Heart right ventricle (tissue), 16 donors: ENCODE measurements around the gene SGK2. TPM values are rescaled to one million over a fixed set of nuclear protein-coding genes. Genes with fewer than 3 reads are reported as not detected.
A peak's percentile ranks its signal among the peaks of the same experiment; 100 is the strongest.

ENCODE experiments used
- ATAC-seq, 8 donors: fragments of 200-7000 bp; cut with Tn5 transposase; one replicate each; pipeline ENCODE4 v1.9.1; 2020; ENCODE audit warnings: mild to moderate bottlenecking in 8 of 8, moderate library complexity in 8 of 8, moderate number of reproducible peaks in 1 of 8
- DNase-seq, 2 donors: peaks; one replicate each; pipeline ENCODE4 v3.0.0-alpha.2; 2020
- H3K27ac ChIP-seq, 10 donors: fragments of 200-600 bp; sonication (generic) in 2 of 10; one replicate each; pipeline versions ENCODE4 v1.5.0 to v1.8.0; 2020 to 2022; ENCODE audit warnings: mild to moderate bottlenecking in 3 of 10
- H3K27me3 ChIP-seq, 7 donors: fragments of 200-600 bp; one replicate each; pipeline ENCODE4 v1.8.0; 2021 to 2022; ENCODE audit warnings: mild to moderate bottlenecking in 2 of 7
- H3K36me3 ChIP-seq, 9 donors: fragments of 200-600 bp; sonication (generic) in 1 of 9; one replicate each; pipeline versions ENCODE4 v1.5.0 to v1.8.0; 2020 to 2022; ENCODE audit warnings: mild to moderate bottlenecking in 2 of 9
- H3K4me1 ChIP-seq, 9 donors: fragments of 200-600 bp; sonication (generic) in 1 of 9; one replicate each; pipeline versions ENCODE4 v1.5.0 to v1.8.0; 2020 to 2022; ENCODE audit warnings: mild to moderate bottlenecking in 4 of 9
- H3K4me3 ChIP-seq, 10 donors: fragments of 200-600 bp; sonication (generic) in 2 of 10; one replicate each; pipeline versions ENCODE4 v1.5.0 to v1.8.0; 2020 to 2022; ENCODE audit warnings: mild to moderate bottlenecking in 7 of 10, moderate library complexity in 2 of 10
- H3K9me3 ChIP-seq, 11 donors: fragments of 200-600 bp in 10 of 11; sonication (generic) in 2 of 11; one replicate each; pipeline versions ENCODE4 v1.5.0 to v1.8.0; 2013 to 2022; ENCODE audit warnings: mild to moderate bottlenecking in 2 of 11, control low read depth in 1 of 11, moderate library complexity in 1 of 11
- WGBS, 2 donors: extraction: QIAGEN DNeasy Blood & Tissue Kit; methylation state at CpG; one replicate each; pipeline ENCODE4 v1.1.7; 2013; ENCODE audit warnings: inconsistent platforms in 1 of 2; 5-methylcytosine and 5-hydroxymethylcytosine counted together
- intact Hi-C, 10 donors: fragments of 100-400 bp; cut with DNase I; formaldehyde crosslinking; loops; one replicate each; pipeline versions ENCODE4 v1.11.1 to v1.14.2; 2022
- long read RNA-seq, 3 donors: library from polyadenylated mRNA; unstranded; transcript quantifications; one replicate each; pipeline ENCODE4 v2.0.0, GENCODE V29; 2020 to 2021
- polyA plus RNA-seq, 2 donors: library from polyadenylated mRNA; stranded (reverse); fragments of 200-250 nt; gene quantifications; one replicate each; pipeline ENCODE4 v1.2.3, GENCODE V29; 2013
- total RNA-seq, 10 donors: library from RNA; stranded (reverse); fragmentation: NEBNext Ultra II Directional in 3 of 10; extraction: Animal tissue kit (Norgen Biotek cat#: 25700) in 3 of 10; gene quantifications; one replicate each; pipeline versions ENCODE4 v1.2.1 to v1.2.4, GENCODE V29; 2021 to 2023
- TF ChIP-seq, protein P1 (sequence below), 9 donors: fragments of 200-600 bp; sonication (generic) in 2 of 9; IDR thresholded peaks; one replicate each; pipeline versions ENCODE4 v1.5.0 to v1.8.0; 2021 to 2022; ENCODE audit warnings: antibody characterized with exemption in 9 of 9, mild to moderate bottlenecking in 5 of 9, moderate library complexity in 1 of 9
- donor health status: Arrhythmogenic right ventricular cardiomyopathy.
- donor health status: ischemic (EF 13 %, LVEDD 7.1; RV severe dilation, severe dysfunction).
- donor health status: healthy with polysubstance abuse.
- donor health status: DM: no; HTN: yes; CAD: no.
- donor health status: DM: no; HTN: no; CAD: no.
- donor health status: ischemic (EF 25% LVEDD 6.9; RV normal size, moderate dysfunction).
- donor health status: ischemic (EF 25% LVEDD 5.7; RV mildly dilated, moderate dysfunction).
- donor health status: healthy.
- donor health status: DM: yes; HTN: yes; CAD: no.
- donor health status: Ischemic cardiomyopathy.
- donor health status: ischemic (EF 35%, LVEDD 5.7; RV mildly dilated, moderate dysfunction).
- donor health status: nonischemic (EF 11% LVEDD 7.7; RV severe dilation, severe dysfunction).
- donor health status: DM: yes; HTN: yes; CAD: no.
- donor health status: PGD.
- donor health status: ischemic (EF 29% LVEDD 5.4; RV normal size, mild dysfunction).
- donor health status: nonischemic (EF 23%, LVEDD 6.1; RV moderate dilation, normal function).

Gene SGK2
- total RNA-seq, result 1 to 10 TPM in 2 of 10 donors, under 1 TPM in 5, not detected in 3; 0.09 to 3.1 (median 0.29) TPM
- polyA plus RNA-seq, result 1 to 10 TPM in 1 of 2 donors, under 1 TPM in 1; 0.45 to 1.4 TPM
- long read RNA-seq, donor 1, result 0 reads
- long read RNA-seq, donor 2, result 0 reads
- long read RNA-seq, donor 3, partial matches to known transcripts, result 0 of 4 reads
- long read RNA-seq, donor 3, other reads (novel, unspliced or antisense), result 2 of 4 reads

DNA sequence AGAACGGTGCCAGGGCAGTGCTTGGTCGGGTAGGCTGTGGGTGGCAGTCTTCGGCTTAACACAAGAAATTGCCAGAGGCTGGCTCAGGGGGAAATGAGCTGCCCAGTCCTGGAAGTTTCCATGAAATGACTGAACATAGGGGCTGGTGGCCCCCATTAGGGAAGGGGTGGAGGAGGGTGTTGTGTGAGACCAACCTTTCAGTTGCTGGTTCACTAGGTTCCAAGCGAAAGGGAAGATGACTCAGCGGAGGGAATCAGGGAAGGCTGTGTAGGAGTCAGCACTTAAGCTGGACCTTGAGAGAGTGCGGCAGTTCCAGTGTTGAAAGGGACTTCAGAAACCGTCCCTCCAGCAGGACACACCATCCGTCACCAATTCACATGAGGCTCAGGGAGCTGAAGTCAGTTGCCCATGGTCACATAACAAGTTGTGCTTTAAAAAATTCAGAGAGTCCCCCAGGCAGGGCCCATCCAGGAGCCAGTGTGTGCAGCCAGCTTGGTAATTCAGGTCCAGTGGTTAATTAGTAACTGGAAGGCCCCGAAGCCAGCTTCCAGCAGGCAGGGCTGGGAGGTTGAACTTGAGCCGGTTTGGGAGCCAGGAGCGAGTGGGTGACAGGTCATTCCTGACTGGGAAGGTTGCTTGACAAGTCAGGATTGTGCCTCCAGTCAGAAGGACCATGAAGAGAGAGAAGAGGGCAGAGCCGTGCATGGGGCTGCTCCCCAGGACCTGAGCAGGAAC lies at the start of gene SGK2:
Gene SGK2, plus strand, starts transcription at position 616 of the 735 bp plus-strand sequence. CDS start 7,469 bp downstream, outside the sequence.
- Histone ChIP-seq H3K27ac (no peak within 1 kb of the TSS), H3K4me1 (peaks cover 0 to 10% (median 0%) of the 10 kb centered on the region in 9 donors), H3K36me3 (no peaks in the 10 kb centered on the region), H3K27me3 (no peaks in the 10 kb centered on the region), H3K4me3 (no peak within 1 kb of the TSS), H3K9me3 (no peaks in the 10 kb centered on the region)
- WGBS, 2 donors, result 79 to 86% methylated on average over 12 of the region's 12 CpGs
- DNase-seq, result no peak
- TF ChIP-seq, protein P1, sequence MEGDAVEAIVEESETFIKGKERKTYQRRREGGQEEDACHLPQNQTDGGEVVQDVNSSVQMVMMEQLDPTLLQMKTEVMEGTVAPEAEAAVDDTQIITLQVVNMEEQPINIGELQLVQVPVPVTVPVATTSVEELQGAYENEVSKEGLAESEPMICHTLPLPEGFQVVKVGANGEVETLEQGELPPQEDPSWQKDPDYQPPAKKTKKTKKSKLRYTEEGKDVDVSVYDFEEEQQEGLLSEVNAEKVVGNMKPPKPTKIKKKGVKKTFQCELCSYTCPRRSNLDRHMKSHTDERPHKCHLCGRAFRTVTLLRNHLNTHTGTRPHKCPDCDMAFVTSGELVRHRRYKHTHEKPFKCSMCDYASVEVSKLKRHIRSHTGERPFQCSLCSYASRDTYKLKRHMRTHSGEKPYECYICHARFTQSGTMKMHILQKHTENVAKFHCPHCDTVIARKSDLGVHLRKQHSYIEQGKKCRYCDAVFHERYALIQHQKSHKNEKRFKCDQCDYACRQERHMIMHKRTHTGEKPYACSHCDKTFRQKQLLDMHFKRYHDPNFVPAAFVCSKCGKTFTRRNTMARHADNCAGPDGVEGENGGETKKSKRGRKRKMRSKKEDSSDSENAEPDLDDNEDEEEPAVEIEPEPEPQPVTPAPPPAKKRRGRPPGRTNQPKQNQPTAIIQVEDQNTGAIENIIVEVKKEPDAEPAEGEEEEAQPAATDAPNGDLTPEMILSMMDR (IDR thresholded peaks at IDR 0.05), result no peak
- intact Hi-C loops, result no loop called here
- ATAC-seq, result peak in 2 of 8 donors; percentile 21 to 43

DNA sequence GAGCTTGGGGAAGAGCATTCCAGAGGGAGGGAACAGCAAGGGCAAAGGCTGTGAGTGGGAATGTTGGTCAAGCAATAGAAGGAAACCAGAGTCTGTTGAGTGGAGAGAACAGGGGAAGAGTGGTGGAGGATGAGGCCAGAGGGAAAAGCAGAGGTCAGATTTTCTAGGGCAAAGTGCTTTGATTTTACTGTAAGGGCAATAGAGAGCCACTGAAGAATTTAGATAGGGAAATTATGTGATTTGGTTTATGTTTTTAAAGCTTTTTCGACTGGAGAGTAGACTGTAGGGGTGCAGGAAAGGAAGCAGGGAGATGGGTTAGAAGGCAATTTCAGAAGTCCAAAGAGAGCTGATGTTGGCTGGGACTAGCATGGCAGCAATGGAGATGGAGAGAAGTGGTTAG lies 46.9 kb upstream of the SGK2 start:
- H3K27ac ChIP-seq, result no peak overlapping the region
- H3K27me3 ChIP-seq, result peaks cover 0 to 21% (median 19%) of the 10 kb centered on the region in 7 donors
- H3K4me1 ChIP-seq, result peaks cover 0 to 29% (median 17%) of the 10 kb centered on the region in 9 donors
- no peaks in the 10 kb centered on the region for H3K36me3 ChIP-seq
- ATAC-seq (no peak), DNase-seq (no peak)
- WGBS, 2 donors, result 90 to 94% methylated on average over 1 of the region's 1 CpG
- H3K9me3 ChIP-seq, result no peaks in the 10 kb centered on the region
- no peak overlapping the region for H3K4me3 ChIP-seq
- TF ChIP-seq, protein P1 (IDR thresholded peaks at IDR 0.05), result no peak
- intact Hi-C loops, result loop anchor here in 2 of 10 donors (5.0 to 10.0 kb wide), 2 partner anchors 55 to 57 kb away; partner anchors contain the start of gene SRSF6 (in 2 of the 2)

DNA sequence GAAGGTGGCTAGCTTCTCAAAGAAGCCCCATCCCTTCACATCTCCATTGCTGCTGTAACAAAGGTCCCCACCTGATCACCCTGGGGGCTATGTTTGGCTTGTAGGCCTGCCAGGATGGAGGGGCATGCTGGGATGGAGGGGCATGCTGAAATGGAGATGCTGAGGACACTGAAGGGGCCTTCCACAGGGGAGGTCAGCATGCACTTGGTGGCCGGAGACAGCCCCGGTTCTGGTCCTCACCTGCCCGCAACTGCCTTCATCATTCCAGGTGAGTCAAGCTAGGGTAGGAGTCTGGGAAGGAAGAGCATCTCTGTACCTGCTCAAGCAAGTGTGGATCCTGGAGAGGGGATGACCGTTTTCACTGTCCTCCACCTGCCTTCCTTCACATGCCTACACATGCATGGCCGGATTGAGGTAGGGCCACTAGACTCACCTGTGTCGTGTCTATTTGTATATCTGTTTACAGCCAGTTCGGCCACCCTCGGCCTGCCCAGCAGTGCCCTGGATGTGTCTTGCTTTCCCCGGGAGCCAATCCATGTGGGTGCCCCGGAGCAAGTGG lies 45.4 kb upstream of the SGK2 start:
- DNase-seq (no peak), ATAC-seq (no peak)
- Histone ChIP-seq H3K27ac (peak overlapping the region in 7 of 10 donors; percentile 9 to 74 (median 63)), H3K4me1 (peaks cover 0 to 18% (median 8%) of the 10 kb centered on the region in 9 donors), H3K4me3 (peak overlapping the region; percentile 16 to 73 (median 64)), H3K36me3 (no peaks in the 10 kb centered on the region), H3K27me3 (peaks cover 0 to 8% (median 4%) of the 10 kb centered on the region in 7 donors), H3K9me3 (no peaks in the 10 kb centered on the region)
- WGBS, 2 donors, result 57 to 64% methylated on average over 10 of the region's 10 CpGs
- intact Hi-C loops, result loop anchor here in 2 of 10 donors (5.0 to 10.0 kb wide), 2 partner anchors 56 to 59 kb away; partner anchors contain the start of gene SRSF6 (in 2 of the 2)
- TF ChIP-seq, protein P1 (IDR thresholded peaks at IDR 0.05), result no peak
